CD4-positive, alpha-beta T cell (primary cell): ENCODE data around the gene ST8SIA3. TPM values are rescaled to one million over a fixed set of nuclear protein-coding genes. Genes with fewer than 3 reads are reported as not detected.

Source experiments
- ATAC-seq: fragments of 200-7000 bp; cut with Tn5 transposase; one replicate; pipeline ENCODE4 v1.10.0; 2022; ENCODE audit warnings: mild to moderate bottlenecking; ENCODE audit not compliant: poor library complexity
- CTCF ChIA-PET: fragments of 350-600 bp; sonication (Branson Sonifier 250); formaldehyde crosslinking; loops from one replicate; lab custom pipeline; 2021; ENCODE audit warnings: antibody characterized with exemption, inconsistent platforms; lab: Charles Lee
- POLR2A ChIA-PET: fragments of 350-600 bp; sonication (Branson Sonifier 250); formaldehyde crosslinking; loops from one replicate; lab custom pipeline; 2021; ENCODE audit warnings: antibody characterized with exemption, inconsistent platforms; lab: Charles Lee
- DNase-seq, 14 experiments: peaks; one replicate each; pipeline ENCODE4 v3.0.0-alpha.2; 2013 to 2020; ENCODE audit warnings: mixed read lengths in 2 of 14
- H3K27ac ChIP-seq, 2 donors: one replicate each; pipeline versions ENCODE4 v1.5.1 to v1.7.0; 2013; ENCODE audit warnings: low read length in 2 of 2, low read depth in 1 of 2, mild to moderate bottlenecking in 1 of 2
- H3K27me3 ChIP-seq, 2 experiments: 1 replicate in 1 of 2; 2 replicates in 1 of 2; pipeline versions ENCODE4 v1.6.1 to v1.7.0; 2013; ENCODE audit warnings: low read length in 2 of 2, control low read depth in 1 of 2, mild to moderate bottlenecking in 1 of 2, moderate library complexity in 1 of 2; ENCODE audit not compliant: insufficient read depth in 2 of 2, control insufficient read depth in 1 of 2
- H3K36me3 ChIP-seq: one replicate; pipeline ENCODE4 v1.6.1; 2013; ENCODE audit warnings: low read length, control low read depth; ENCODE audit not compliant: insufficient read depth
- H3K4me1 ChIP-seq: one replicate; pipeline ENCODE4 v1.6.1; 2013; ENCODE audit warnings: low read length, control low read depth; ENCODE audit not compliant: insufficient read depth
- H3K4me3 ChIP-seq: one replicate; pipeline ENCODE4 v1.5.1; 2013; ENCODE audit warnings: mild to moderate bottlenecking, low read length, moderate library complexity
- H3K9me3 ChIP-seq, 2 experiments: 1 replicate in 1 of 2; 2 replicates in 1 of 2; pipeline versions ENCODE4 v1.6.1 to v1.7.0; 2013; ENCODE audit warnings: low read length in 2 of 2, mild to moderate bottlenecking in 2 of 2, control low read depth in 1 of 2, moderate library complexity in 1 of 2; ENCODE audit not compliant: control insufficient read depth in 1 of 2, insufficient read depth in 1 of 2
- H3K27ac Mint-ChIP-seq: one replicate; pipeline ENCODE4 v1.8.0; 2020; ENCODE audit warnings: mixed read lengths
- H3K27me3 Mint-ChIP-seq: one replicate; pipeline ENCODE4 v1.8.0; 2021; ENCODE audit warnings: mixed read lengths
- H3K36me3 Mint-ChIP-seq: one replicate; pipeline ENCODE4 v1.8.0; 2021; ENCODE audit warnings: low read depth, mixed read lengths
- H3K4me1 Mint-ChIP-seq: one replicate; pipeline ENCODE4 v1.8.0; 2021; ENCODE audit warnings: low read depth, mixed read lengths
- H3K4me3 Mint-ChIP-seq: one replicate; pipeline ENCODE4 v1.8.0; 2020; ENCODE audit warnings: mild to moderate bottlenecking, mixed read lengths
- H3K9me3 Mint-ChIP-seq: one replicate; pipeline ENCODE4 v1.8.0; 2020; ENCODE audit warnings: mixed read lengths
- intact Hi-C, 2 experiments: fragments of 100-400 bp; cut with DNase I in 1 of 2; cut with micrococcal nuclease in 1 of 2; formaldehyde crosslinking; loops; one replicate each; pipeline versions ENCODE4 v1.15.1 to v1.9.0; 2023 to 2025; cut with DNase I, micrococcal nuclease
- total RNA-seq, 174 experiments: library from RNA in 2 of 174; stranded (reverse) in 2 of 174; gene quantifications; one replicate each; pipeline ENCODE4 v1.2.3 and lab custom pipeline; 2021 to 2026
- TF ChIP-seq, protein P1 (sequence below): fragments of 200-600 bp; IDR thresholded peaks from one replicate; pipeline ENCODE4 v1.8.0; 2022; ENCODE audit warnings: antibody characterized with exemption, mild to moderate bottlenecking

ST8SIA3 gene
- total RNA-seq, 2 experiments from 2014 or later: not detected

GRCh38 chr18:57320603-57321002, 31.8 kb upstream of the ST8SIA3 start:
- TF ChIP-seq, protein P1, sequence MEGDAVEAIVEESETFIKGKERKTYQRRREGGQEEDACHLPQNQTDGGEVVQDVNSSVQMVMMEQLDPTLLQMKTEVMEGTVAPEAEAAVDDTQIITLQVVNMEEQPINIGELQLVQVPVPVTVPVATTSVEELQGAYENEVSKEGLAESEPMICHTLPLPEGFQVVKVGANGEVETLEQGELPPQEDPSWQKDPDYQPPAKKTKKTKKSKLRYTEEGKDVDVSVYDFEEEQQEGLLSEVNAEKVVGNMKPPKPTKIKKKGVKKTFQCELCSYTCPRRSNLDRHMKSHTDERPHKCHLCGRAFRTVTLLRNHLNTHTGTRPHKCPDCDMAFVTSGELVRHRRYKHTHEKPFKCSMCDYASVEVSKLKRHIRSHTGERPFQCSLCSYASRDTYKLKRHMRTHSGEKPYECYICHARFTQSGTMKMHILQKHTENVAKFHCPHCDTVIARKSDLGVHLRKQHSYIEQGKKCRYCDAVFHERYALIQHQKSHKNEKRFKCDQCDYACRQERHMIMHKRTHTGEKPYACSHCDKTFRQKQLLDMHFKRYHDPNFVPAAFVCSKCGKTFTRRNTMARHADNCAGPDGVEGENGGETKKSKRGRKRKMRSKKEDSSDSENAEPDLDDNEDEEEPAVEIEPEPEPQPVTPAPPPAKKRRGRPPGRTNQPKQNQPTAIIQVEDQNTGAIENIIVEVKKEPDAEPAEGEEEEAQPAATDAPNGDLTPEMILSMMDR: no peak
- H3K27ac ChIP-seq: no peak overlapping the region
- no peak overlapping the region for H3K4me3 ChIP-seq
- H3K36me3 ChIP-seq: no peaks in the 10 kb centered on the region
- H3K27me3 ChIP-seq: peaks cover 0 to 2% of the 10 kb centered on the region in 2 experiments
- intact Hi-C loops: no loop called here
- peaks cover 0 to 3% of the 10 kb centered on the region in 2 experiments for H3K9me3 ChIP-seq
- no peaks in the 10 kb centered on the region for H3K4me1 Mint-ChIP-seq
- no peaks in the 10 kb centered on the region for H3K4me1 ChIP-seq
- ATAC-seq (no peak), DNase-seq (no peak)
- CTCF ChIA-PET: no interaction called here
- H3K27ac Mint-ChIP-seq: no peak overlapping the region
- no peaks in the 10 kb centered on the region for H3K36me3 Mint-ChIP-seq
- no peak overlapping the region for H3K4me3 Mint-ChIP-seq
- POLR2A ChIA-PET: no interaction called here
- H3K9me3 Mint-ChIP-seq: peaks cover 7% of the 10 kb centered on the region
- H3K27me3 Mint-ChIP-seq: peaks cover 5% of the 10 kb centered on the region

DNA sequence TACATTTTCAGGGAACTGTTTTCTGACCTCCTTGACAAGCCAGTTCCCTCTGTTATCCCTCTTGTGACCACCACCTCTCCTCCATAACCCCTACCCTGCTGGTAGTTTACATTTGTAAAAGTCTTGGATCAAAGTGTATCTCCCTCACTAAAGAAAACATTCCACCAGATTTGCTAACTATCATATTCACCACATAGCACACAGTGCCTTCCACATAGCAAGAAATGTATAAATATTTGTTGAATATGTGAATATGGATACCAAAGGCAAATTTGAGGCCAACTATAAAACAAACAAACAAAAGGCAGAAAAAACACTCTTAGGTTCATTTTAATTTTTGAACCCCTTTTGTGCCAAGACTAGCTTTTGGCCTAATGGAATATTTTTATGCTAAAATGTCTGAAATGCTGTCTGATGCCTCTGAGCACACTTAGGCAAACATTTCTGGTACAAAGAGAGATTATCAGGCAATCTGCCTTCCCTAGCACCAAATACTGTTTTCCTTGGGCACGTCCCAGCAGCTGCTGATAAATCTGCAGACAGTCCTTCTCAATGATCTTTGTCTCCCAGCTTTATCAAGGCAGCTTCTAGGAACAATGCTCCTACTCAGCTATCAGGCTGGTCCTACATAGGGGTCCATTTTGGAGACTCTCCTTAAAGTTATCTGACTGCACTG, 26.7 kb upstream of the ST8SIA3 start:
- H3K27me3 Mint-ChIP-seq: peaks cover 11% of the 10 kb centered on the region

DNA sequence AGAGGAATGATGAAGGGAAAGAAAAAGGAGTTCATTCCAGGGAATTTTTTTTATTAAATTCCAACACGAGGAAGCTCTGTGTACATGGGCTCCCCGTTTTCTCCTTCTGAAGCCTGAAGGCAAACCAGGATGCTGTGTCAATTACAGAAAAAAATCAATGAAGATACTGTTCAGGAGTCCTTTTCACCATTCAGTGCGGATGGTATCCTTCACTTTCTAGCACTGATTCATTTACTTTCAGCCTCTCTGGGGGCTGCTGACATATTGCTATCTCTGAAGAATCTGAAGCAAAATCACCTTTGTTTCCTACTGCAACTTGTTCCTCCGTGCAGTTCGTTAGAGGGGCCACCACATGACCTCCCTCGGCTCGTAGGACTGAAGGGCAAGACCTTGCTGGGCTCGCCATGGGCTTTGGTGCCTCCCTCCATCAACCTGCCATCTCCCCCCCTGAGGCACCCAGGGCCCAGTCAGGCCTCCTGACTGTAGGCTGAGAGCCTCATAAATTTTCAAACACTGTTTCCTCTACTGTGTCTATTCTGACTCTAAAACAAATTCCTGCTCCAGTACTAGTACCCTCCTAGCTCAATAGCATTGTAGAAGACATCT, 25.5 kb upstream of the ST8SIA3 start:
- no peak overlapping the region for H3K4me3 ChIP-seq
- Mint-ChIP-seq H3K27ac (no peak overlapping the region), H3K4me3 (no peak overlapping the region), H3K27me3 (peaks cover 8% of the 10 kb centered on the region), H3K4me1 (no peaks in the 10 kb centered on the region), H3K9me3 (peaks cover 7% of the 10 kb centered on the region), H3K36me3 (no peaks in the 10 kb centered on the region)
- intact Hi-C loops: no loop called here
- POLR2A ChIA-PET: no interaction called here
- ATAC-seq: no peak
- no peaks in the 10 kb centered on the region for H3K36me3 ChIP-seq
- no peak for DNase-seq
- CTCF ChIA-PET: no interaction called here
- TF ChIP-seq, protein P1: no peak
- H3K27me3 ChIP-seq: peaks cover 0 to 1% of the 10 kb centered on the region in 2 experiments
- no peaks in the 10 kb centered on the region for H3K4me1 ChIP-seq
- no peak overlapping the region for H3K27ac ChIP-seq
- peaks cover 0 to 3% of the 10 kb centered on the region in 2 experiments for H3K9me3 ChIP-seq

More for the DNA sequence above, 26.7 kb upstream of the ST8SIA3 start:
- Histone ChIP-seq H3K36me3 (no peaks in the 10 kb centered on the region), H3K27me3 (peaks cover 0 to 2% of the 10 kb centered on the region in 2 experiments), H3K9me3 (peaks cover 0 to 3% of the 10 kb centered on the region in 2 experiments), H3K4me3 (no peak overlapping the region), H3K27ac (no peak overlapping the region), H3K4me1 (no peaks in the 10 kb centered on the region)
- H3K27ac Mint-ChIP-seq: no peak overlapping the region
- ATAC-seq (no peak), DNase-seq (no peak)
- intact Hi-C loops: no loop called here
- ChIA-PET POLR2A (no interaction called here), CTCF (no interaction called here)
- no peaks in the 10 kb centered on the region for H3K36me3 Mint-ChIP-seq
- no peaks in the 10 kb centered on the region for H3K4me1 Mint-ChIP-seq
- peaks cover 10% of the 10 kb centered on the region for H3K9me3 Mint-ChIP-seq
- H3K4me3 Mint-ChIP-seq: no peak overlapping the region
- TF ChIP-seq, protein P1: no peak
